Lower leg skin (tissue), 3 donors: ENCODE measurements around the gene TP53.

Experiments
- CTCF ChIP-seq, 3 donors: fragments of 450-650 bp; IDR thresholded peaks; one replicate each; pipeline ENCODE4 v1.5.1; 2016; ENCODE audit warnings: antibody characterized with exemption in 3 of 3, mild to moderate bottlenecking in 3 of 3, moderate library complexity in 2 of 3
- POLR2A ChIP-seq, 2 donors: fragments of 450-650 bp; IDR thresholded peaks; one replicate each; pipeline ENCODE4 v1.6.1; 2016 to 2017; ENCODE audit warnings: antibody characterized with exemption in 2 of 2, mild to moderate bottlenecking in 1 of 2, moderate library complexity in 1 of 2

- TF ChIP-seq CTCF (IDR thresholded peaks at IDR 0.05) (no peak), POLR2A (IDR thresholded peaks at IDR 0.05) (no peak)
Measured at GRCh38 chr17:7626307-7626706, 61.0 kb downstream of the TP53 start.
